CMK (cell line): ENCODE results near the gene IL4I1.

Experiments
- DNase-seq: peaks from one replicate; pipeline ENCODE4 v3.0.0-alpha.2; 2010; ENCODE audit warnings: low read depth

The IL4I1 gene

DNA sequence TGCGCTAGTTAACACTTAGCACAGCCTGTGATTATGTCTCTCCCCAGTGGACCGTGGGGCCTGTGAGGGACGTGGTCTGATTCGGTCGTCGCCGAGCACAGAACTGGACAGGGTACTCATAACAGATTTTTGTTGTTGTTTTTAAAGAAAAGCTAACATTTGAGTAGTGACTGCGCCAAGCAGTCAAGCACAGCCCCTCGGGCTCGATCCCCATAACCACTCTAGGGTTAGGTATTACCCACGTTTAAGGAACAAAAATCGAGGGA, 46.5 kb downstream of the IL4I1 start:
- no peak for DNase-seq

DNA sequence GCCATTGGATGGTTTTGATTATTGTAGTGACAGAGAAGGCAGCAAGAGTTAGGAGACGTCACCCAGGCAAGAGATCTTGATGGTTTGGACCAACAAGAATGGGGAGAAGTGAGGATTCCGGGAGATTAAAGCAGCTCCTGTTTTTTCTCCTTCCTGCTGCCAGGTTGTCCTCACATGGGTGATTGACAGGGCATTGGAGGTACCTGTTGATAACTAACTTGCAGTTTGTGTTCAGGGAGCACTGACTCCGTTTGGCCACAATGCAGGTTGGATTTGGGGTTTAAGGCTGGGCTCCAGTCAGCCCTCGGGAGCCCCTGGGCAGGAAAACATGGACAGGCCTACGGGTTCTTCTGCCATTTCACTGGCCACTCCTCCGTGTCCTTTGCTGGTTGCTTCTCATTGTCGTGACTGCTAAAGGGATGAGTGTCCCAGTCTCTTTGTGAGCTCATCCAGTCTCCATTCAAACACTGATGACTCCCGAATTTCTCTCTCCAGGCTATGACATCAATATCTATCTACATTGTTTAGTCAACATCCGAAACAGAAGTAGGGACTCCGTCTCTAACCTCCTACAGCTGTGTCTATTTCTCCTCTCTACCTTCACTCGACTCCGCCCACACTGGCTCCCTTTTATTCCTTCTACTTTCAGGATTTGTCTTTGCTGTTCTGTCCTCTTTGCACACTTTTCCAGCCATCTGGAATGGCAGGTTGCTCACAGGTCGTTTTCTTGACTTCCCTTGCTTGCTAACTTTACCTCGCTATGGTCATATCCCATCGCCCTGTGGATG, 47.1 kb downstream of the IL4I1 start:
- no peak for DNase-seq

DNA sequence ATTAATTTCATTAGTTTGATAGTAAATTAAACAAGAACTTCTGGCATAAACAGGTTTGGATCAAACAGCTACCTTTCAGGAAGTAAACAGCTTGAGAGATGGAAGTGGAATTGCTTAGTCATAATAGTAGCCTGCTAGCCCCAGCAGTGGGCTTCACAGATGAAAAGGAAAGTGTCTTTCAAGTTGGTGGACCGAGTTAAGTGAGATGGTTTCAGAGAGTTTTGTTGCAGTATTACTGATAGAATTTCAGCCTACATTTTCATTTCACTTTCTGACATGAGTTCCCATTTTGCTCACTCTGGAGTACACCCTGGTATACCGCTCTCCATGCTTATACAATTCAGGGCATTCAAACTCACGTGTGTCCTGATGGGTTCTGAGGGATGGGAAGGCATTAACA, 47.7 kb downstream of the IL4I1 start:
- no peak for DNase-seq

DNA sequence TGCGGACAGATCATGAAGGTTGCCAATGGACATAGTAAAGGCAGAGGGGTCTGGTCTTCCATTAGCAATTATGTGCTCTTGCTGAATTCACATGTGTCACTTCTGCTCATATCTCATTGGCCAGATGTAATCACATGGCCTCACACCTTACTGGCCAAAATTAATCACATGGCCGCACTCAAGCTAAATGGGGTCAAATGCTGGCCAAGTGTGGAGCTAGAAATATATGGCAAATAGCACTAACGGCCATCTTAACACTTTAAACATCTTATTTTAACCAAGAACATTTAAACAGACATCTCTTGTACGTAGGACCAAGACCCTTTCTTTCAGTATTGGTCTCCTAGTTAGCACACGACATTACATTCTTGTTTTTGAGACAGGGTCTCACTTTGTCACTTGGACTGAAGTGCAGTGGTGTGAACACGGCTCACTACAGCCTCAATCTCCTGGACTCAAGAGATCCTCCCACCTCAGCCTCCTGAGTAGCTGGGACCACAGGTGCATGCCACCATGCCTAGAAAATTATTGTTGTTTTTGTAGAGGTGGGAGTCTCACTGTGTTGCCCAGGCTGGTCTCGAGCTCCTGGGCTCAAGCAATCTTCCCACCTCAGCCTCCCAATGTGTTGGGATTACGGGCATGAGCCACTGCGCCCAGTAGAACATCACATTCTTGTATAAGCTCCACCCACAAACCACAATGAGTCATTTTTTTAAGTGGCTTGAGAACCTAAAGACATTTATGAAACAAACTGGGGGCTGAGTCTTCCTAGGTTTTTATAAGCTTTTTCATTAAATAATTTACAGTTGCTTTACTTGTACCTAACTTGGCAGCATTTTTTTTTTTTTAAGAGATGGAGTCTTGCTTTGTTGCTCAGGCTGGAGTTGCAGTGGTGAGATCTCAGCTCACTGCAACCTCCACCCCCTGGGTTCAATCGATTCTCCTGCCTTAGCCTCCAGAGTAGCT, 48.7 kb downstream of the IL4I1 start:
- DNase-seq = no peak

DNA sequence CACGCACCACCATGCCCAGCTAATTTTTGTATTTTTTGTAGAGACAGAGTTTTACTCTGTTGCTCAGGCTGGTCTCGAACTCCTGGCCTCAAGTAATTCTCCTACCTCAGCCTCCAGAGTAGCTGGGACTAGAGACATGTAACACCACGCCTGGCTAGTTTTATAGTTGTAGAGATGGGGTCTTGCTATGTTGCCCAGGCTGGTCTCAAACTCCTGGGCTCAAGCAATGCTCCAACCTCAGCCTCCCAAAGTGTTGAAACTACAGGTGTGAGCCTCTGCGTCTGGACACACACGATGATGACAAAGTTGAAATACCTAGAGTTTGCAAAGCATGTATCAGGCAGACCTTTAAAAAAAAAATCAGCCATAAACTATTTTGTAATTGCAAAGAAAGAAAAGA, 50.3 kb downstream of the IL4I1 start:
- no peak for DNase-seq

DNA sequence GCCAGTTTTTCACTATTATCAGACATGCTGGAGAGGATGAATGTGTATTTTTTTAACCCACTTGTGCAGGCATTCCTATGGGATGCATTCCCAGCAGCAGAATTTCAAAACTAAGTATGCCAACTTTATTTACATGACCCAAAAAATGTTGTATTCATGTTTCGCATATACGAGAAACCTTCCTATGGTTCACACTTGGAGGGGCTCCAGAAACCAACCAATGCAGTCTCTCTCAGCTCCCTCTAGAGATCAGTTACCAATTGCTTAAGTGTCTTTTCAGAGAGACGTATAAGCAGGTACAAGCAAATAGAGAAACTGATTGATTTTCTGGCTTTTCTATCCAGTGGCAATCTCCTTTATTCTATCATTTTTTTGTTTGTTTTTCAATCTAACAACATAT, 51.3 kb downstream of the IL4I1 start:
- DNase-seq = no peak

DNA sequence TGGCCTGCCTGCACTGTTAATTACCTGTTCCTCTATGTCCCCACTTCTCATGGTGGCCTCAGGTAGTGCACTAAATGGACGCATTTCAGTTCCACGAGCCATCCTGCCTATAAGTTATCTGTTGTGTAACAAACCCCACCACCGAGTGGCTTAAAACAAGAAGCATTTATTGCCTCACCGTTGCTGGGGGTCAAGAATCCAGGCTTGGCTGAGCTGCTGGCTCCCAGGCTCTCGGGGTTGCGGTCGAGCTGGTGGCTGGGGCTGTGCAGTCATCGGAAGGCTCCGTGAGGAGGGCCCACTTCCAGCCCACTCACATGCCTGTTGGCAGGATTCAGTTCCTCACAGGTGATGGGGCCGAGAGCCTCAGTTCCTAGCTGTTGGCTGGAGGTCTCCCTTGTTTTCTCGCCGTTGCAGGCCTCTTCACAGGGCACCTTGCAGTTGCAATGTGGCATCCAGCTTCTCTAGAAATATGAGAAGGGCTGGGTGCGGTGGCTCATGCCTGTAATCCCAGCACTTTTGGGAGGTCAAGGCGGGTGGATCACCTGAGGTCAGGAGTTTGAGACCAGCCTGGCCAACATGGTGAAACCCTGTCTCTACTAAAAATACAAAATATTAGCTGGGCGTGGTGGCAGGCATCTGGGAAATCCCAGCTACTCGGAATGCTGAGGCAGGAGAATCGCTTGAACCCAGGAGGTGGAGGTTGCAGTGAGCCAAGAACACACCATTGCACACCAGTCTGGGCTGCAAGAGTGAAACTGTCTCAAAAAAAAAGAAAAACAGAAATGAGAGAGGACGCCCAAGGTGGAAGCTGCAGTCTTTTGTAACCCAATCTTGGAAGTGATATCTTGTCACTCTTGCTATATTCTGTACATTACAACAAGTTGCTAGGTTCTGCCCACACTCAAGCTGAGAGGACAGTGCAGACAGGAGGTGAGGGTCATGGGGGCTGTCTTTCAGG, 52.3 kb downstream of the IL4I1 start:
- DNase-seq = no peak

DNA sequence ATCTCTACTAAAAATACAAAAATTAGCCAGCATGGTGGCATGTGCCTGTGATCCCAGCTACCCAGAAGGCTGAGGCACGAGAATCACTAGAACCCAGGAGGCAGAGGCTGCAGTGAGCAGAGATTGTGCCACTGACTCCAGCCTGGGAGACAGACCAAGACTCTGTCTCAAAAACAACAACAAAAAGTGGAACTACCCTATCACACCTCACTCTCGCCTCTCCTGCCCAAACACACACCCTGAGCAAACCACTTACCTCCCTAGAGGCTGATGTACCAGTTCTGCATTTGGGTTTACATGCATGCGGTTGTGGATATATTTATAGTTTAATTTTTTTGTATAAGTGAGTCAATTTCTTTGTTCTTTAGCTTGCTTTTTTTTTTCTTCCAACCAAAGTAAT, 53.4 kb downstream of the IL4I1 start:
- DNase-seq = no peak

DNA sequence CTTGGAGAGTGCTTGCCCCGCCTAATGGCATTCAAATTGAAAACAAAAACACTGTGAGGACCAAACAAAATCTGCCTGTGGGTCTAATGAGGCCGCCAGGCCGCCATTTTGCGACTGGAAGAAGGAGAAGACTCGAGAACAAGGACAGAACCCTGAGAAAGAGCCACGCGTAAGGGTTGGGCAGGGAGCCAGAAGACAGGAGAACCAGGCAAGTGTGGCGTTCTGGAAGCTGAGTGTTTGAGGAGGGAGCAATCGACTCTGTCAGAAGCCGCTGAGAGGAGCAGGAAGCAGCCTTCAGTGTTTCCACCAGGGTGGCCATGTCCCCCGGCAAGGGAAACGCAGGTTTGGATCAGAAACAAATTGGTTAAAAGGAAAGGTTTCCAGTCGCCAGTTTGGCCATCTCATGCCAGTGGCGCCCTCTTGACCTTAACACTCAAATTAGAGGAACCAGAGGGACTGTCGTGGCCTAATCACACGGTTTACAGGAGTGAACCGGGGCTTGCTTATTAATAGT, 55.9 kb downstream of the IL4I1 start:
- no peak for DNase-seq

DNA sequence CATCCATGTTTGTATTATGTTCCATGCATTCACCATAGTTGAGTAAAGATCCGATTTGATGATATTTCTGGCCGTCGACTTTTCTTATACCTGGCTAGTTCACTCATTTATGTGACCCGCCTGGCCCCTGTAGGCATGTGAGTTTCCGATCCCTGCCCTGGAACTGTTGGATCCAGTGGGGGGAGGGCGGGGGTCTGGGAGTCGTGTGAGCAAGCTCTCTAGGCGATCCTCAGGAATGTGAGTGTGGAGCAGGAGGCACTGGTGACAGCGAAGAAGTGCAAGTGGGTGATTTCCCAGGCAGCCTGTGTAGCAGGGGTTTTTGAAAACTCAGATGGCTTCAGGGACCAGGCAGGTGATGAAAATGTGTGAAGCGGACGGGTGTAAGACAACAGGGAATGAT, 56.4 kb downstream of the IL4I1 start:
- no peak for DNase-seq

DNA sequence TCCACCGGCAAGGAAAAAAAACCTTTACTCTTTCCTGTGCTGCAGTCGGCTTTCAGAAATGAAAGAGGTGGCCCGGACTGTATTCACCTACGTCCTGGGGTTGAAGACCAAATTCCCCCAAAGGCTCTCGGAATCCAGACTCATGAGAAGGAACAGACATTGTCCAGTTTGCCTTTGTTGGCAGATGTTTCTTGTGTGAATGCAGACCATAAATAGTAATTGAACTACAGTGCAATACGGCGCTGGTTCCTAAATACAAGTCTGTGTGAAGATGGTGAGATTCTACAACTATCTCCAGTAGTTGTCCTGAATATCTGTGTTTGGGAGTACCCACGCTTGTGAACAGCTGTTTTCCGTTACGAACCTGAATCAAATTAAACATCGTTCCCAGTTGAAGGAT, 57.0 kb downstream of the IL4I1 start:
- no peak for DNase-seq
